Neural cell (in vitro differentiated cells): ENCODE measurements around the gene SYT6. TPM values are rescaled to one million over a fixed set of nuclear protein-coding genes. Genes with fewer than 3 reads are reported as not detected.

Experiments used
- H2AFZ ChIP-seq: fragments of 200-600, 300-800 bp; sonication (generic), shearing (Covaris generic); 2 replicates; pipeline ENCODE4 v1.6.0; 2014; ENCODE audit warnings: low read depth, mild to moderate bottlenecking, antibody characterized with exemption, low read length, moderate library complexity
- H3F3A ChIP-seq: fragments of 200-600 bp; shearing (Covaris generic); 2 replicates; pipeline ENCODE4 v1.6.1; 2016; ENCODE audit warnings: mild to moderate bottlenecking, moderate library complexity, mixed read lengths, antibody characterized with exemption, low read length; ENCODE audit not compliant: insufficient read depth, poor library complexity, severe bottlenecking
- H3K27ac ChIP-seq: fragments of 200-600, 300-800 bp; sonication (generic), shearing (Covaris generic); 2 replicates; pipeline ENCODE4 v1.5.1; 2014; ENCODE audit warnings: mild to moderate bottlenecking, low read length, moderate library complexity
- H3K27me3 ChIP-seq: fragments of 300-800, 200-600 bp; sonication (generic), shearing (Covaris generic); 2 replicates; pipeline ENCODE4 v1.6.0; 2014; ENCODE audit warnings: mild to moderate bottlenecking, low read depth, low read length, moderate library complexity; ENCODE audit not compliant: insufficient read depth
- H3K36me3 ChIP-seq: fragments of 300-800, 200-600 bp; sonication (generic), shearing (Covaris generic); 2 replicates; pipeline ENCODE4 v1.5.1; 2014; ENCODE audit warnings: mild to moderate bottlenecking, antibody characterized with exemption, low read length, moderate library complexity; ENCODE audit not compliant: insufficient read depth
- H3K4me2 ChIP-seq: fragments of 300-800, 200-600 bp; sonication (generic), shearing (Covaris generic); 2 replicates; pipeline ENCODE4 v1.6.0; 2014; ENCODE audit warnings: mild to moderate bottlenecking, low read length
- H3K4me3 ChIP-seq: fragments of 300-800, 200-600 bp; sonication (generic), shearing (Covaris generic); 2 replicates; pipeline ENCODE4 v1.5.1; 2014; ENCODE audit warnings: mild to moderate bottlenecking, low read length, moderate library complexity
- H3K79me2 ChIP-seq: fragments of 200-600 bp; shearing (Covaris generic); replicated peaks from 2 replicates; pipeline ENCODE4 v1.6.0; 2014; ENCODE audit warnings: mild to moderate bottlenecking, low read length, moderate library complexity; ENCODE audit not compliant: insufficient read depth
- H3K9ac ChIP-seq: fragments of 300-800, 200-600 bp; sonication (generic), shearing (Covaris generic); 2 replicates; pipeline ENCODE4 v1.6.1; 2016; ENCODE audit warnings: mild to moderate bottlenecking, low read length, mixed read lengths
- H3K9me2 ChIP-seq: fragments of 200-600 bp; shearing (Covaris generic); 2 replicates; pipeline ENCODE4 v1.6.1; 2016; ENCODE audit warnings: mild to moderate bottlenecking, low read length, mixed read lengths; ENCODE audit not compliant: insufficient read depth
- H3K9me3 ChIP-seq: fragments of 200-600, 300-800 bp; sonication (generic), shearing (Covaris generic); 2 replicates; pipeline ENCODE4 v1.6.1; 2016; ENCODE audit warnings: mild to moderate bottlenecking, mixed run types, low read length, moderate library complexity, mixed read lengths
- H4K20me1 ChIP-seq: fragments of 200-600 bp; shearing (Covaris generic); 2 replicates; pipeline ENCODE4 v1.6.1; 2016; ENCODE audit warnings: mild to moderate bottlenecking, mixed run types; ENCODE audit not compliant: insufficient read depth
- EP300 ChIP-seq: fragments of 450-650 bp; conservative IDR thresholded peaks from 2 replicates; pipeline ENCODE4 v1.6.1; 2014; ENCODE audit warnings: antibody characterized with exemption, mild to moderate bottlenecking, moderate library complexity; ENCODE audit not compliant: poor library complexity, severe bottlenecking
- EZH2 ChIP-seq: fragments of 200-600, 300-800 bp; shearing (Covaris generic), sonication (generic); IDR thresholded peaks from 2 replicates; pipeline ENCODE4 v1.6.1; 2014; ENCODE audit warnings: antibody characterized with exemption, low read length, borderline replicate concordance, mild to moderate bottlenecking; ENCODE audit not compliant: insufficient read depth, poor library complexity, severe bottlenecking
- MXI1 ChIP-seq: fragments of 450-650 bp; conservative IDR thresholded peaks from 2 replicates; pipeline ENCODE4 v1.6.1; 2014; ENCODE audit warnings: antibody characterized with exemption, mild to moderate bottlenecking; ENCODE audit not compliant: poor library complexity, severe bottlenecking
- POLR2AphosphoS5 ChIP-seq: IDR thresholded peaks from 2 replicates; pipeline ENCODE4 v1.6.1; 2012
- RAD21 ChIP-seq: fragments of 450-650 bp; conservative IDR thresholded peaks from 2 replicates; pipeline ENCODE4 v1.6.1; 2014; ENCODE audit warnings: antibody characterized with exemption, mild to moderate bottlenecking, moderate library complexity
- SMC3 ChIP-seq: fragments of 450-650 bp; conservative IDR thresholded peaks from 2 replicates; pipeline ENCODE4 v1.6.1; 2014; ENCODE audit warnings: antibody characterized with exemption, mild to moderate bottlenecking, moderate library complexity; ENCODE audit not compliant: poor library complexity
- TAF1 ChIP-seq: IDR thresholded peaks from 2 replicates; pipeline ENCODE4 v1.6.1; 2012; ENCODE audit warnings: low read depth
- polyA plus RNA-seq: library from polyadenylated mRNA; depleted of rRNA; stranded (reverse); fragments of >200 nt; gene quantifications from 2 replicates; pipeline ENCODE4 v1.2.3, GENCODE V29; 2014
- TF ChIP-seq, protein P1 (sequence below): fragments of 450-650 bp; IDR thresholded peaks from 2 replicates; pipeline ENCODE4 v1.5.1; 2014; ENCODE audit warnings: antibody characterized with exemption, mild to moderate bottlenecking, moderate library complexity; ENCODE audit not compliant: poor library complexity, severe bottlenecking
- TF ChIP-seq, protein P2 (sequence below): IDR thresholded peaks from 2 replicates; pipeline ENCODE4 v1.6.1; 2012; ENCODE audit warnings: borderline replicate concordance

SYT6 gene
- polyA plus RNA-seq, 1 donor from 2014 or later = 8.1 TPM

DNA sequence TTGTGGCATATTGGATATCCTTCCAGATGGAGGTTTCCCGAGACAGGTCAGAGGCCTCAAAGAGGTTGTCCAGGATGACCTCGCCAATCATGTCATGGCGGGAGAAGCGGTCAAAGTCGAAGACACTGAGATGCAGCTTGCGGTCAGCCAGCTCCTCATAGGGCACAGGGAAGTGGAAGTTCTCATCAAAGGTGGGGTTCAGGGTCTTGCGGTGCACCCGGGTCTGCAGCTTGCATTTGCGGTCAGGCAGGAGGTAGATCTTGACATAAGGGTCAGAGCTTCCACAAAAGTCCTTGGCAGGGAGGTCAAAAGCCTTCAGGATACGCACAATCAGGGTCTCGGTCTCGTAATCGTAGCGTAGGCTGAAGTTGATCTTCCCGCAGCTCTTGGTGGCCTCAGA lies 16.2 kb downstream of the SYT6 start:
- no peak overlapping the region for H3K4me3 ChIP-seq
- H3K9ac ChIP-seq = no peak overlapping the region
- H3K27ac ChIP-seq = no peak overlapping the region
- H3F3A ChIP-seq = no peaks in the 10 kb centered on the region
- no peaks in the 10 kb centered on the region for H3K79me2 ChIP-seq
- no peaks in the 10 kb centered on the region for H3K27me3 ChIP-seq
- H3K4me2 ChIP-seq = no peak overlapping the region
- TF ChIP-seq, protein P1, sequence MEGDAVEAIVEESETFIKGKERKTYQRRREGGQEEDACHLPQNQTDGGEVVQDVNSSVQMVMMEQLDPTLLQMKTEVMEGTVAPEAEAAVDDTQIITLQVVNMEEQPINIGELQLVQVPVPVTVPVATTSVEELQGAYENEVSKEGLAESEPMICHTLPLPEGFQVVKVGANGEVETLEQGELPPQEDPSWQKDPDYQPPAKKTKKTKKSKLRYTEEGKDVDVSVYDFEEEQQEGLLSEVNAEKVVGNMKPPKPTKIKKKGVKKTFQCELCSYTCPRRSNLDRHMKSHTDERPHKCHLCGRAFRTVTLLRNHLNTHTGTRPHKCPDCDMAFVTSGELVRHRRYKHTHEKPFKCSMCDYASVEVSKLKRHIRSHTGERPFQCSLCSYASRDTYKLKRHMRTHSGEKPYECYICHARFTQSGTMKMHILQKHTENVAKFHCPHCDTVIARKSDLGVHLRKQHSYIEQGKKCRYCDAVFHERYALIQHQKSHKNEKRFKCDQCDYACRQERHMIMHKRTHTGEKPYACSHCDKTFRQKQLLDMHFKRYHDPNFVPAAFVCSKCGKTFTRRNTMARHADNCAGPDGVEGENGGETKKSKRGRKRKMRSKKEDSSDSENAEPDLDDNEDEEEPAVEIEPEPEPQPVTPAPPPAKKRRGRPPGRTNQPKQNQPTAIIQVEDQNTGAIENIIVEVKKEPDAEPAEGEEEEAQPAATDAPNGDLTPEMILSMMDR = no peak
- TF ChIP-seq MXI1 = no peak
- no peaks in the 10 kb centered on the region for H4K20me1 ChIP-seq
- no peaks in the 10 kb centered on the region for H3K36me3 ChIP-seq
- no peaks in the 10 kb centered on the region for H3K9me3 ChIP-seq
- H2AFZ ChIP-seq = no peak overlapping the region
- H3K9me2 ChIP-seq = no peaks in the 10 kb centered on the region

DNA sequence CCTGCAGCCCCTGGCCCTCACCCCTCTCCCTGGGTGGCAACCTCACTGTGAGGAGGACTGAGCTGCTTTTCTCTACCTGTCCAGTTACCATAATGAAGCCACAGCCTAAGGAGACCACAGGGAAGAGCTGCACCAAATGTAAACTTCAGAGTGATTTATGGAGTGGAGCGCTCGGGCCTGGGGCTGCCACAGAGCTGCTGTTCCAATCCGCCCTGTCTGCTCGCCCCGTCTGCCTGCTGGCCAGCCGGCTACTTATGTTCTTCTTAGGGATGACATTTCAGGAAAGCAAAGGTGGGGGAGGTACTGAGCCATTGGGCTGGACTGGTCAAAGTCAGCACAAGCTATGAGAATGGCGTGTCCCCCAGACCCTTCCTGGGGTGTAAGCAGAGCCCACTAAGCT lies 17.9 kb downstream of the SYT6 start:
- no peak for TF ChIP-seq RAD21
- Histone ChIP-seq H3K9ac (no peak overlapping the region), H3K9me2 (no peaks in the 10 kb centered on the region), H3K27me3 (no peaks in the 10 kb centered on the region), H3K4me2 (no peak overlapping the region), H3K36me3 (no peaks in the 10 kb centered on the region), H2AFZ (no peak overlapping the region), H3K9me3 (no peaks in the 10 kb centered on the region), H3F3A (no peaks in the 10 kb centered on the region), H3K4me3 (no peak overlapping the region), H3K27ac (no peak overlapping the region), H3K79me2 (no peaks in the 10 kb centered on the region), H4K20me1 (no peaks in the 10 kb centered on the region)

DNA sequence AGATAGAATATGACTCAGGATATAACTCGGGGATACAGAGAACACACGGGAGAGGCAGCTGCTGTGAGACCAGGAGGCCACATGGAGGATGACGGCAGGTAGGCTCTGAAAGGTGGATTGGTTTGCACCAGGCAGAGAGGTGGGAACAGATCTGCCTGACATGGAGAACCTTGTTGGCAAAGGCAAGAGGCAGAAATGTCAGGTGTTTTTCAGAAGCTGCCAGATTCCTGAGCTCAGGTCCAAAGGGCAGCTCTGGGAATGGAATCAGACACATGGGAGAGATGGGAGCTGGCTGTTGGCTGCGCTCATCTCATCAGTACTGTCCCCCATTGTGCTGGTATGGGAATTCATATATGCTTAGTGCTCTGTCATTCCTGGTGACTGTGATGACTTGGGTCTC lies 19.2 kb downstream of the SYT6 start:
- Histone ChIP-seq H3K4me2 (no peak overlapping the region), H3K9me2 (no peaks in the 10 kb centered on the region), H3K9ac (no peak overlapping the region), H3K27me3 (no peaks in the 10 kb centered on the region), H3K79me2 (no peaks in the 10 kb centered on the region), H4K20me1 (no peaks in the 10 kb centered on the region), H3K36me3 (no peaks in the 10 kb centered on the region), H3K27ac (no peak overlapping the region), H2AFZ (no peak overlapping the region), H3F3A (no peaks in the 10 kb centered on the region), H3K9me3 (no peaks in the 10 kb centered on the region), H3K4me3 (no peak overlapping the region)
- no peak for TF ChIP-seq MXI1
- no peak for TF ChIP-seq EP300
- no peak for TF ChIP-seq SMC3
- no peak for TF ChIP-seq TAF1
- TF ChIP-seq EZH2 = no peak
- TF ChIP-seq, protein P2, sequence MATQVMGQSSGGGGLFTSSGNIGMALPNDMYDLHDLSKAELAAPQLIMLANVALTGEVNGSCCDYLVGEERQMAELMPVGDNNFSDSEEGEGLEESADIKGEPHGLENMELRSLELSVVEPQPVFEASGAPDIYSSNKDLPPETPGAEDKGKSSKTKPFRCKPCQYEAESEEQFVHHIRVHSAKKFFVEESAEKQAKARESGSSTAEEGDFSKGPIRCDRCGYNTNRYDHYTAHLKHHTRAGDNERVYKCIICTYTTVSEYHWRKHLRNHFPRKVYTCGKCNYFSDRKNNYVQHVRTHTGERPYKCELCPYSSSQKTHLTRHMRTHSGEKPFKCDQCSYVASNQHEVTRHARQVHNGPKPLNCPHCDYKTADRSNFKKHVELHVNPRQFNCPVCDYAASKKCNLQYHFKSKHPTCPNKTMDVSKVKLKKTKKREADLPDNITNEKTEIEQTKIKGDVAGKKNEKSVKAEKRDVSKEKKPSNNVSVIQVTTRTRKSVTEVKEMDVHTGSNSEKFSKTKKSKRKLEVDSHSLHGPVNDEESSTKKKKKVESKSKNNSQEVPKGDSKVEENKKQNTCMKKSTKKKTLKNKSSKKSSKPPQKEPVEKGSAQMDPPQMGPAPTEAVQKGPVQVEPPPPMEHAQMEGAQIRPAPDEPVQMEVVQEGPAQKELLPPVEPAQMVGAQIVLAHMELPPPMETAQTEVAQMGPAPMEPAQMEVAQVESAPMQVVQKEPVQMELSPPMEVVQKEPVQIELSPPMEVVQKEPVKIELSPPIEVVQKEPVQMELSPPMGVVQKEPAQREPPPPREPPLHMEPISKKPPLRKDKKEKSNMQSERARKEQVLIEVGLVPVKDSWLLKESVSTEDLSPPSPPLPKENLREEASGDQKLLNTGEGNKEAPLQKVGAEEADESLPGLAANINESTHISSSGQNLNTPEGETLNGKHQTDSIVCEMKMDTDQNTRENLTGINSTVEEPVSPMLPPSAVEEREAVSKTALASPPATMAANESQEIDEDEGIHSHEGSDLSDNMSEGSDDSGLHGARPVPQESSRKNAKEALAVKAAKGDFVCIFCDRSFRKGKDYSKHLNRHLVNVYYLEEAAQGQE = no peak
- TF ChIP-seq RAD21 = no peak
- no peak for TF ChIP-seq POLR2AphosphoS5
- TF ChIP-seq, protein P1 = no peak
